IMR-90 (cell line): ENCODE data around the gene NUDT6. TPM values are rescaled to one million over a fixed set of nuclear protein-coding genes. Genes with fewer than 3 reads are reported as not detected.

Experiments used
- ATAC-seq: fragments of 200-7000 bp; cut with Tn5 transposase; 2 replicates; pipeline ENCODE4 v1.9.1; 2020; ENCODE audit warnings: low read depth, mild to moderate bottlenecking, moderate library complexity
- BruUV-seq: library from RNA; stranded (reverse); fragments of 400-500 nt; replicated peaks from 2 replicates; lab custom pipeline; 2021; lab: Mats Ljungman, UMichigan
- CTCF ChIA-PET: fragments of 300-600 bp; formaldehyde crosslinking; extraction: SDS; loops from one replicate; lab custom pipeline; 2021; ENCODE audit warnings: antibody characterized with exemption; lab: Yijun Ruan, JAX
- POLR2A ChIA-PET: fragments of 300-600 bp; sonication (Branson Sonifier 250); formaldehyde crosslinking; loops from one replicate; lab custom pipeline; 2022; ENCODE audit warnings: antibody characterized with exemption; ENCODE audit not compliant: unreplicated experiment; lab: Charles Lee
- DNase-seq: peaks from one replicate; pipeline ENCODE4 v3.0.0; 2013
- H2AFZ ChIP-seq: replicated peaks from 2 replicates; pipeline ENCODE3; 2013; ENCODE audit warnings: low read length, mild to moderate bottlenecking; ENCODE audit not compliant: poor library complexity
- H2AK5ac ChIP-seq: 2 replicates; pipeline ENCODE4 v1.6.1; 2013; ENCODE audit warnings: low read depth, low read length, inconsistent platforms
- H2AK9ac ChIP-seq: replicated peaks from 2 replicates; pipeline ENCODE3; 2013; ENCODE audit warnings: mild to moderate bottlenecking, low read depth, low read length, moderate library complexity; ENCODE audit not compliant: poor library complexity
- H2BK120ac ChIP-seq: 2 replicates; pipeline ENCODE4 v1.6.1; 2013; ENCODE audit warnings: low read depth, low read length, inconsistent platforms
- H2BK15ac ChIP-seq: 3 replicates; pipeline ENCODE4 v1.6.1; 2013; ENCODE audit warnings: low read depth, low read length, inconsistent platforms
- H2BK20ac ChIP-seq: 2 replicates; pipeline ENCODE4 v1.6.1; 2013; ENCODE audit warnings: low read depth, mild to moderate bottlenecking, inconsistent platforms, low read length, moderate library complexity
- H2BK5ac ChIP-seq: 2 replicates; pipeline ENCODE4 v1.6.1; 2013; ENCODE audit warnings: mild to moderate bottlenecking, low read depth, low read length, inconsistent platforms; ENCODE audit not compliant: poor library complexity, severe bottlenecking
- H3K14ac ChIP-seq: replicated peaks from 2 replicates; pipeline ENCODE4 v1.6.1; 2013; ENCODE audit warnings: low read depth, low read length, inconsistent platforms
- H3K18ac ChIP-seq: 2 replicates; pipeline ENCODE4 v1.6.1; 2013; ENCODE audit warnings: low read depth, low read length, control low read depth
- H3K23ac ChIP-seq: 2 replicates; pipeline ENCODE4 v1.6.1; 2013; ENCODE audit warnings: low read depth, low read length, inconsistent platforms
- H3K27ac ChIP-seq: 2 replicates; pipeline ENCODE4 v1.5.1; 2013; ENCODE audit warnings: mild to moderate bottlenecking, control low read depth, low read length; ENCODE audit not compliant: insufficient read depth
- H3K27me3 ChIP-seq: 2 replicates; pipeline ENCODE4 v1.6.1; 2013; ENCODE audit warnings: low read length; ENCODE audit not compliant: control insufficient read depth, insufficient read depth
- H3K36me3 ChIP-seq: 2 replicates; pipeline ENCODE4 v1.6.1; 2013; ENCODE audit warnings: low read length, mixed read lengths; ENCODE audit not compliant: control insufficient read depth, insufficient read depth
- H3K4ac ChIP-seq: 2 replicates; pipeline ENCODE4 v1.6.1; 2013; ENCODE audit warnings: low read depth, low read length, inconsistent platforms
- H3K4me1 ChIP-seq: 2 replicates; pipeline ENCODE4 v1.6.1; 2013; ENCODE audit warnings: low read length, mixed read lengths; ENCODE audit not compliant: control insufficient read depth, insufficient read depth
- H3K4me2 ChIP-seq: 2 replicates; pipeline ENCODE4 v1.6.1; 2013; ENCODE audit warnings: low read depth, mild to moderate bottlenecking, control low read depth, low read length, moderate library complexity
- H3K4me3 ChIP-seq: 2 replicates; pipeline ENCODE4 v1.5.1; 2013; ENCODE audit warnings: low read depth, mild to moderate bottlenecking, control low read depth, low read length, moderate library complexity; ENCODE audit not compliant: insufficient read depth
- H3K56ac ChIP-seq: 2 replicates; pipeline ENCODE4 v1.6.1; 2013; ENCODE audit warnings: low read length, inconsistent platforms; ENCODE audit not compliant: insufficient read depth; ENCODE audit errors: extremely low read depth
- H3K79me1 ChIP-seq, 2 experiments: 2 replicates each; pipeline ENCODE4 v1.6.1; 2013; ENCODE audit warnings: low read length in 2 of 2, inconsistent platforms in 1 of 2, low read depth in 1 of 2
- H3K9ac ChIP-seq: 2 replicates; pipeline ENCODE4 v1.6.1; 2013; ENCODE audit warnings: low read depth, low read length, control low read depth
- H3K9me1 ChIP-seq: 2 replicates; pipeline ENCODE4 v1.6.1; 2013; ENCODE audit warnings: low read length, inconsistent platforms; ENCODE audit not compliant: insufficient read depth
- H3K9me3 ChIP-seq: 2 replicates; pipeline ENCODE4 v1.6.1; 2013; ENCODE audit warnings: low read length; ENCODE audit not compliant: control insufficient read depth, insufficient read depth
- H4K20me1 ChIP-seq: 2 replicates; pipeline ENCODE4 v1.6.1; 2013; ENCODE audit warnings: low read length, inconsistent platforms; ENCODE audit not compliant: insufficient read depth
- H4K5ac ChIP-seq: 2 replicates; pipeline ENCODE4 v1.6.1; 2013; ENCODE audit warnings: mild to moderate bottlenecking, low read depth, low read length, control low read depth
- H4K8ac ChIP-seq, 2 experiments: 2 replicates each; pipeline ENCODE4 v1.6.1; 2013; ENCODE audit warnings: low read depth in 2 of 2, low read length in 2 of 2, control low read depth in 1 of 2, inconsistent platforms in 1 of 2
- H4K91ac ChIP-seq: 2 replicates; pipeline ENCODE4 v1.6.1; 2013; ENCODE audit warnings: low read depth, low read length, inconsistent platforms; ENCODE audit not compliant: insufficient read depth
- BHLHE40 ChIP-seq: fragments of 150-350 bp; IDR thresholded peaks from 2 replicates; pipeline ENCODE4 v1.6.1; 2016; ENCODE audit warnings: mild to moderate bottlenecking, low read depth, low read length
- CEBPB ChIP-seq: IDR thresholded peaks from 2 replicates; pipeline ENCODE4 v1.6.1; 2012; ENCODE audit warnings: low read depth, low read length, improper control_type of control experiment
- CHD1 ChIP-seq: IDR thresholded peaks from 2 replicates; pipeline ENCODE4 v1.6.1; 2012; ENCODE audit warnings: low read depth, low read length, improper control_type of control experiment
- FOS ChIP-seq: fragments of 150-350 bp; IDR thresholded peaks from 2 replicates; pipeline ENCODE4 v1.6.1; 2016; ENCODE audit warnings: low read depth, low read length
- MAFK ChIP-seq: IDR thresholded peaks from 2 replicates; pipeline ENCODE4 v1.6.1; 2012; ENCODE audit warnings: low read depth, low read length, improper control_type of control experiment
- MAZ ChIP-seq: IDR thresholded peaks from 2 replicates; pipeline ENCODE4 v1.6.1; 2012; ENCODE audit warnings: low read depth, mild to moderate bottlenecking, low read length, improper control_type of control experiment, moderate library complexity, borderline replicate concordance
- MXI1 ChIP-seq: IDR thresholded peaks from 2 replicates; pipeline ENCODE4 v1.6.1; 2012; ENCODE audit warnings: low read depth, mild to moderate bottlenecking, low read length, moderate library complexity, borderline replicate concordance
- POLR2A ChIP-seq: IDR thresholded peaks from 2 replicates; pipeline ENCODE4 v1.6.1; 2012; ENCODE audit warnings: mild to moderate bottlenecking, low read depth, low read length
- RAD21 ChIP-seq: IDR thresholded peaks from 2 replicates; pipeline ENCODE4 v1.6.1; 2012; ENCODE audit warnings: low read length, improper control_type of control experiment
- RCOR1 ChIP-seq: IDR thresholded peaks from 2 replicates; pipeline ENCODE4 v1.6.1; 2012; ENCODE audit warnings: mild to moderate bottlenecking, low read length, improper control_type of control experiment; ENCODE audit not compliant: insufficient replicate concordance
- RFX5 ChIP-seq: IDR thresholded peaks from 2 replicates; pipeline ENCODE4 v1.8.0; 2012; ENCODE audit warnings: low read depth, mild to moderate bottlenecking, low read length, moderate library complexity
- SMC3 ChIP-seq: fragments of 150-350 bp; IDR thresholded peaks from 2 replicates; pipeline ENCODE4 v1.6.1; 2016; ENCODE audit warnings: low read depth, mild to moderate bottlenecking, antibody characterized with exemption, low read length, moderate library complexity
- WGBS, 2 experiments: methylation state at CpG; one replicate each; pipeline versions ENCODE4 v1.1.5 to v1.1.7; 2013; ENCODE audit warnings: missing lambda C conversion rate in 2 of 2; ENCODE audit not compliant: insufficient read length in 1 of 2; ENCODE audit errors: extremely low coverage in 2 of 2; 5-methylcytosine and 5-hydroxymethylcytosine counted together
- dilution Hi-C: fragments of 300-500 bp; cut with HindIII; formaldehyde crosslinking; loops from one replicate; pipeline ENCODE4 v1.14.3; 2018; ENCODE audit warnings: low sequenced_read_pairs; ENCODE audit not compliant: unreplicated experiment
- in situ Hi-C: fragments of 300-500 bp; cut with MboI; formaldehyde crosslinking; loops from 3 replicates; pipeline ENCODE4 v1.14.3; 2019; ENCODE audit warnings: low sequenced_read_pairs, inconsistent platforms, mixed read lengths
- intact Hi-C: fragments of 100-400 bp; cut with micrococcal nuclease; formaldehyde crosslinking; loops from 2 replicates; pipeline ENCODE4 v1.10.0; 2022
- polyA plus RNA-seq, 3 experiments: library from polyadenylated mRNA; depleted of rRNA; stranded (reverse); fragments of >200 nt; gene quantifications; 2 replicates each; pipeline ENCODE4 v1.2.3, GENCODE V29; 2012; ENCODE audit warnings: low replicate concordance in 1 of 3
- total RNA-seq: library from RNA; depleted of rRNA; stranded (reverse); fragments of >200 nt; gene quantifications from 2 replicates; pipeline ENCODE4 v1.2.3, GENCODE V29; 2012
- TF ChIP-seq, protein P1 (sequence below): fragments of 150-350 bp; IDR thresholded peaks from 2 replicates; pipeline ENCODE4 v1.6.1; 2017; ENCODE audit warnings: mild to moderate bottlenecking, antibody characterized with exemption, low read length, low read depth

NUDT6 gene
- total and polyA plus RNA-seq, 2 of the 4 experiments (the other 2 are of a cell fraction) = 2.7 to 4.8 TPM

DNA sequence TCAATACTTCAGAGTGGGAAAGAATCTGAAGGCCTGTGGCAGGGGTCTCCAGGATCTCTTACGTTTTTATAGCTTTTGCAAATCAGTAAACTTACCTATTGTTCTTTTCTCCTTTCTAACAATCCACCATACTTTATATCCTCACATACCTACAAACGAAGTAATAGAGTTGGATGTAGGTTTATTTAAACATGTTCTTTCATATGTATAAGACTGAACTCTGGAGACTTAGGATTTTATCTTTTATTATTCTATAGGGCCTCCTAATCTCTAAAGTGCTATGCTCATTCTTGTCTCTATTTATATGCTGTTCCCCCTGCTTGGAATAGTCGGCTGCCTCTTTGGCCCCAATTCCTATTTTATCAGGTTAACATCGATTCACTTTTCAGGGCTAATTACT is 43.8 kb upstream of the NUDT6 start:
- no peak overlapping the region for H3K4me2 ChIP-seq
- peaks cover 3% of the 10 kb centered on the region; the same call in 1 of the 2 replicates for H3K9me1 ChIP-seq
- H3K36me3 ChIP-seq = no peaks in the 10 kb centered on the region
- no peak overlapping the region for H2AK5ac ChIP-seq
- no peak overlapping the region for H2BK20ac ChIP-seq
- H3K23ac ChIP-seq = no peak overlapping the region
- no peak overlapping the region for H2BK120ac ChIP-seq
- peaks cover 2% of the 10 kb centered on the region for H3K4me1 ChIP-seq
- ATAC-seq (no peak), DNase-seq (no peak)
- POLR2A ChIA-PET = no interaction called here
- H3K27ac ChIP-seq = no peak overlapping the region
- H4K91ac ChIP-seq = no peak overlapping the region
- no peak overlapping the region for H3K4ac ChIP-seq
- no peak overlapping the region for H4K8ac ChIP-seq
- intact Hi-C loops = loop anchor here (10.0 kb wide), 1 partner anchor 109 kb away; no protein-coding TSS in a partner anchor
- peaks cover 10 to 26% of the 10 kb centered on the region in 2 experiments for H3K79me1 ChIP-seq
- no peak overlapping the region for H2BK5ac ChIP-seq
- H2AK9ac ChIP-seq = no peak overlapping the region
- no peaks in the 10 kb centered on the region for H3K27me3 ChIP-seq
- no peak overlapping the region for H2BK15ac ChIP-seq
- no peak overlapping the region for H3K4me3 ChIP-seq
- no peak overlapping the region for H3K9ac ChIP-seq
- WGBS, 2 experiments = no CpG with 5 or more reads among the region's 4 CpGs
- BruUV-seq = no TSS peak
- in situ Hi-C loops = no loop called here
- no peak overlapping the region for H3K56ac ChIP-seq
- no peak overlapping the region for H3K14ac ChIP-seq
- H2AFZ ChIP-seq = no peak overlapping the region
- CTCF ChIA-PET = no interaction called here
- no peak overlapping the region for H4K5ac ChIP-seq
- no peak for TF ChIP-seq MAFK
- no peak for TF ChIP-seq RCOR1
- TF ChIP-seq RFX5 = no peak
- no peak for TF ChIP-seq CHD1
- no peak for TF ChIP-seq POLR2A
- no peak for TF ChIP-seq MXI1
- TF ChIP-seq, protein P1, sequence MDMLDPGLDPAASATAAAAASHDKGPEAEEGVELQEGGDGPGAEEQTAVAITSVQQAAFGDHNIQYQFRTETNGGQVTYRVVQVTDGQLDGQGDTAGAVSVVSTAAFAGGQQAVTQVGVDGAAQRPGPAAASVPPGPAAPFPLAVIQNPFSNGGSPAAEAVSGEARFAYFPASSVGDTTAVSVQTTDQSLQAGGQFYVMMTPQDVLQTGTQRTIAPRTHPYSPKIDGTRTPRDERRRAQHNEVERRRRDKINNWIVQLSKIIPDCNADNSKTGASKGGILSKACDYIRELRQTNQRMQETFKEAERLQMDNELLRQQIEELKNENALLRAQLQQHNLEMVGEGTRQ = no peak
- no peak for TF ChIP-seq MAZ
- TF ChIP-seq SMC3 = no peak
- TF ChIP-seq BHLHE40 = no peak
- TF ChIP-seq RAD21 = no peak
- TF ChIP-seq FOS = no peak
- TF ChIP-seq CEBPB = no peak
- no peaks in the 10 kb centered on the region for H4K20me1 ChIP-seq
- dilution Hi-C loops = no loop called here
- H3K9me3 ChIP-seq = no peaks in the 10 kb centered on the region; the same call in 1 of the 2 replicates
- no peak overlapping the region for H3K18ac ChIP-seq
